ENCODE measurements around the gene CPVL. TPM values are rescaled to one million over a fixed set of nuclear protein-coding genes. Genes with fewer than 3 reads are reported as not detected.

The CPVL gene
- total RNA-seq, 1 experiment from 2014 or later: 26.9 TPM

DNA sequence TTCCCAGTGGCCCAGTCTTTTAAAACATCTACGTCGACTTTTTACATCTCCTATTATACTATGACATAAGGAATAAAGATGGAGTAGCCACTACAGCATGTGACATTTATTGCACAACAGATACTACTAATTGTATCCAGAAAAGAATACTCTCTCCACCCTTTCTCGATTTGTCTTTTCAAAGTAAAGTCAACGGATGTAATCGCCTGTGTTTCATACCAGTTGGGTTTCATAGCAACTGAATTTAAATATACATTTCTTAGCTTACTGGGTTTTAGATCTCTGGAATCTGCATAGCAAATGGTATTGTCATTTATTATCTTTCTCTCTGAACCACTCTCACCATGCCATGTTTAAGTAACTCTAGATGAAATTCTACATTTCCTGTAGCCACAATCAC, 101.8 kb downstream of the CPVL start:
- Histone ChIP-seq H2BK5ac (ENCODE audit: insufficient read length, low read length) (no peak overlapping the region), H2BK12ac (ENCODE audit: insufficient read length, low read depth, low read length) (no peak overlapping the region), H2BK15ac (ENCODE audit: low read depth, low read length) (no peak overlapping the region), H4K8ac (replicated peaks; ENCODE audit: insufficient read length, low read depth, low read length) (no peak overlapping the region), H3K4ac (ENCODE audit: low read depth, low read length) (no peak overlapping the region), H3K56ac (ENCODE audit: insufficient read length, low read depth, low read length) (no peak overlapping the region), H3K79me1 (ENCODE audit: insufficient read depth, low read depth, low read length, poor library complexity, severe bottlenecking) (no peaks in the 10 kb centered on the region), H4K5ac (ENCODE audit: insufficient read length, low read depth, low read length) (no peak overlapping the region), H3K14ac (ENCODE audit: insufficient read depth, low read length) (no peak overlapping the region), H4K91ac (ENCODE audit: insufficient read length, low read depth, low read length) (no peak overlapping the region), H3K23me2 (ENCODE audit: insufficient read length, low read depth, low read length, poor library complexity, severe bottlenecking) (no peaks in the 10 kb centered on the region), H3K9me3 (ENCODE audit: control insufficient read depth, low read depth, low read length) (no peaks in the 10 kb centered on the region), H3K4me2 (ENCODE audit: insufficient read depth, insufficient read length, low read length) (no peak overlapping the region), H3K9ac (ENCODE audit: extremely low read depth, insufficient read length, low read length) (no peak overlapping the region), H3K23ac (ENCODE audit: insufficient read length, low read depth, low read length) (no peak overlapping the region), H3K4me1 (ENCODE audit: insufficient read depth, low read length) (peaks cover 3% of the 10 kb centered on the region; the same call in 1 of the 2 replicates), H2BK20ac (ENCODE audit: low read depth, low read length, poor library complexity, severe bottlenecking) (no peak overlapping the region), H2AK5ac (ENCODE audit: insufficient read length, low read length) (no peak overlapping the region), H3K79me2 (ENCODE audit: insufficient read depth, low read length) (no peaks in the 10 kb centered on the region), H2AFZ (ENCODE audit: low read length) (no peak overlapping the region), H3K27ac (ENCODE audit: insufficient read length, low read depth, low read length) (no peak overlapping the region), H3K18ac (ENCODE audit: insufficient read length, low read depth, low read length) (no peak overlapping the region), H3T11ph (ENCODE audit: low read length) (no peak overlapping the region), H4K20me1 (ENCODE audit: control insufficient read depth, insufficient read depth, insufficient read length) (no peaks in the 10 kb centered on the region), H3K27me3 (ENCODE audit: insufficient read depth, low read length) (no peaks in the 10 kb centered on the region), H2BK120ac (ENCODE audit: low read depth, low read length, poor library complexity, severe bottlenecking) (no peak overlapping the region)
- Mint-ChIP-seq H3K27ac (no peak overlapping the region), H3K4me1 (peaks cover 51 to 58% of the 10 kb centered on the region in 2 experiments), H3K9me3 (peaks cover 13 to 15% of the 10 kb centered on the region in 2 experiments), H3K4me3 (no peak overlapping the region), H3K36me3 (ENCODE audit: insufficient read depth in 1 of 3, low read depth in 3 of 3) (peaks cover 3 to 19% (median 7%) of the 10 kb centered on the region in 3 experiments), H3K27me3 (ENCODE audit: low read depth) (peaks cover 14% of the 10 kb centered on the region)
- TF ChIP-seq, protein P1, sequence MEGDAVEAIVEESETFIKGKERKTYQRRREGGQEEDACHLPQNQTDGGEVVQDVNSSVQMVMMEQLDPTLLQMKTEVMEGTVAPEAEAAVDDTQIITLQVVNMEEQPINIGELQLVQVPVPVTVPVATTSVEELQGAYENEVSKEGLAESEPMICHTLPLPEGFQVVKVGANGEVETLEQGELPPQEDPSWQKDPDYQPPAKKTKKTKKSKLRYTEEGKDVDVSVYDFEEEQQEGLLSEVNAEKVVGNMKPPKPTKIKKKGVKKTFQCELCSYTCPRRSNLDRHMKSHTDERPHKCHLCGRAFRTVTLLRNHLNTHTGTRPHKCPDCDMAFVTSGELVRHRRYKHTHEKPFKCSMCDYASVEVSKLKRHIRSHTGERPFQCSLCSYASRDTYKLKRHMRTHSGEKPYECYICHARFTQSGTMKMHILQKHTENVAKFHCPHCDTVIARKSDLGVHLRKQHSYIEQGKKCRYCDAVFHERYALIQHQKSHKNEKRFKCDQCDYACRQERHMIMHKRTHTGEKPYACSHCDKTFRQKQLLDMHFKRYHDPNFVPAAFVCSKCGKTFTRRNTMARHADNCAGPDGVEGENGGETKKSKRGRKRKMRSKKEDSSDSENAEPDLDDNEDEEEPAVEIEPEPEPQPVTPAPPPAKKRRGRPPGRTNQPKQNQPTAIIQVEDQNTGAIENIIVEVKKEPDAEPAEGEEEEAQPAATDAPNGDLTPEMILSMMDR (conservative IDR thresholded peaks at IDR 0.05): no peak
- no CpG with 5 or more reads among the region's 5 CpGs for WGBS (ENCODE audit: extremely low coverage, insufficient read length, low lambda C conversion rate)
- no peak for DNase-seq

Data from H9 (cell line).